Measurements from ENCODE around the gene ZC3H15. TPM values are rescaled to one million over a fixed set of nuclear protein-coding genes. Genes with fewer than 3 reads are reported as not detected.
A peak's percentile ranks its signal among the peaks of the same experiment; 100 is the strongest.

Gene ZC3H15
- total RNA-seq, 1 donor from 2014 or later: 17.5 TPM

GRCh38 chr2:186484062-186484735 is 1.9 kb upstream of the ZC3H15 start:
- H3K36me3 ChIP-seq: no peaks in the 10 kb centered on the region
- H3K4me1 ChIP-seq: peaks cover 9 to 23% of the 10 kb centered on the region in 2 donors
- intact Hi-C loops (cut with DNase I): no loop called here
- no peaks in the 10 kb centered on the region for H3K9me3 ChIP-seq
- DNase-seq (ENCODE audit: low spot score in 2 of 2): no peak
- no peak overlapping the region for H3K27ac ChIP-seq
- H3K4me3 ChIP-seq: no peak overlapping the region
- H3K27me3 ChIP-seq: no peaks in the 10 kb centered on the region
- no peak for TF ChIP-seq CTCF (IDR thresholded peaks at IDR 0.05)

GRCh38 chr2:186485576-186485870 is 537 bp upstream of the ZC3H15 start:
- H3K4me3 ChIP-seq: peak overlapping the region; percentile 67 to 87
- intact Hi-C loops (cut with DNase I): loop anchor here (5.0 kb wide), 1 partner anchor 157 kb away; no protein-coding TSS in a partner anchor

GRCh38 chr2:186486651-186487647 is 889 bp downstream of the ZC3H15 start:
- Histone ChIP-seq H3K36me3 (no peaks in the 10 kb centered on the region), H3K9me3 (no peaks in the 10 kb centered on the region), H3K27ac (peak overlapping the region; percentile 83 to 94), H3K4me3 (peak overlapping the region; percentile 67 to 87), H3K4me1 (peaks cover 9 to 35% of the 10 kb centered on the region in 2 donors), H3K27me3 (no peaks in the 10 kb centered on the region)
- no peak for DNase-seq (ENCODE audit: low spot score in 2 of 2)
- intact Hi-C loops (cut with DNase I): loop anchor here (1.0 to 5.0 kb wide), 3 partner anchors 65 to 155 kb away; partner anchors contain the start of gene ITGAV
- TF ChIP-seq CTCF (IDR thresholded peaks at IDR 0.05): no peak

More at GRCh38 chr2:186485576-186485870, 537 bp upstream of the ZC3H15 start:
- Histone ChIP-seq H3K27ac (peak overlapping the region; percentile 83 to 94), H3K4me1 (peaks cover 9 to 26% of the 10 kb centered on the region in 2 donors), H3K9me3 (no peaks in the 10 kb centered on the region), H3K36me3 (no peaks in the 10 kb centered on the region), H3K27me3 (no peaks in the 10 kb centered on the region)
- DNase-seq (ENCODE audit: low spot score in 2 of 2): no peak
- no peak for TF ChIP-seq CTCF (IDR thresholded peaks at IDR 0.05)

GRCh38 chr2:186493564-186494085 is 7.6 kb downstream of the ZC3H15 start:
- intact Hi-C loops (cut with DNase I): no loop called here
- no peak for TF ChIP-seq CTCF (IDR thresholded peaks at IDR 0.05)
- Histone ChIP-seq H3K36me3 (peaks cover 13 to 30% of the 10 kb centered on the region in 2 donors), H3K4me3 (no peak overlapping the region), H3K9me3 (no peaks in the 10 kb centered on the region), H3K27me3 (no peaks in the 10 kb centered on the region), H3K4me1 (peaks cover 0 to 17% of the 10 kb centered on the region in 2 donors), H3K27ac (no peak overlapping the region)
- no peak for DNase-seq (ENCODE audit: low spot score in 2 of 2)

- intact Hi-C loops (cut with DNase I): no loop called here
- Histone ChIP-seq H3K9me3 (no peaks in the 10 kb centered on the region), H3K27me3 (no peaks in the 10 kb centered on the region), H3K27ac (no peak overlapping the region), H3K36me3 (peaks cover 22 to 48% of the 10 kb centered on the region in 2 donors), H3K4me3 (no peak overlapping the region), H3K4me1 (peaks cover 0 to 1% of the 10 kb centered on the region in 2 donors)
- TF ChIP-seq CTCF (IDR thresholded peaks at IDR 0.05): no peak
- no peak for DNase-seq (ENCODE audit: low spot score in 2 of 2)
Measured at GRCh38 chr2:186496401-186496800, 10.3 kb downstream of the ZC3H15 start.
